Measurements from ENCODE around the gene GPC2.
A peak's percentile ranks its signal among the peaks of the same experiment; 100 is the strongest.
"Not testable (repeated sequence)": the region's sequence is repeated elsewhere in the genome, so short reads cannot be mapped to it uniquely, and the experiment has no call there.

GPC2 gene

DNA sequence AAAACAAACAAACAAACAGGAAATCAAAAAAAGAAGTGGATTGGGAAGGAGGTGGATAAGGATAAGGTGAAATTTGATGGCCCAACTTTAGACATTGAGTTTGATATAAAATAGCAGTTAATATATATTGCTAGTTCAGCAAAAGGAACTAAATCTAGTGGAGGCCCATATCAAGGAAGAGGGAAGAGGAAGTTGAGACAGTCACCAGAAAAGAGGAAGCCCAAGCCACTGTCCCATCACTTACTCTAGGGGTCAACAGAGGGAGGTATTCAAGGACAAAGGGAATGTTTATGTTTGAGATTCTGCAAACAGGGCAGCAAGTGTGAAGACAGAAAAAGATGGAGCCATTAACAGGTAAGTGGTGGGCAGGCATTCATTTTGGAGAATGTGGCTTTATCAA lies 24.8 kb downstream of the GPC2 start:
- no peak for DNase-seq (ENCODE audit: low spot score)

GRCh38 chr7:100148559-100149328 lies 28.4 kb downstream of the GPC2 start, which contains the start of gene LAMTOR4:
TSS of gene LAMTOR4 (plus strand) at chr7:100148918. CDS start at chr7:100148973, 55 bp downstream.
- peak; percentile 97 for DNase-seq (ENCODE audit: low spot score)

GRCh38 chr7:100148225-100148558 lies 29.0 kb downstream of the GPC2 start:
- no peak for DNase-seq (ENCODE audit: low spot score)

DNA sequence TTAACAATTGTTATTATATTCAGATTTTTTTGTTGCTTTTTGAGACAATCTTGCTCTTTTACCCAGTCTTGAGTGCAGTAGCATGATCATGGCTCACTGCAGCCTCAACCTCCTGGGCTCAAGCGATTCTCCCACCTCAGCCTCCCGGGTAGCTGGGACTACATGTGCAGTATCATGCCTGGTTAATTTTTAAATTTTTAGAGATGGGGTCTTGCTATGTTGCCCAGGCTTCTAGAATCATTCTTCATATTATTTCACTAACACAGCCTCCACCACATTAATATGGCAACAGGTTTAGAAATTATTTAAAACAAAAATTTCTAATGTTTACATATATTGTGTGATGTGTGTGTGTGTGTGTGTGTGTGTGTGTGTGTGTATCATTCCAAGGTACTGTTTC lies 29.9 kb downstream of the GPC2 start:
- DNase-seq (ENCODE audit: low spot score), result no peak

DNA sequence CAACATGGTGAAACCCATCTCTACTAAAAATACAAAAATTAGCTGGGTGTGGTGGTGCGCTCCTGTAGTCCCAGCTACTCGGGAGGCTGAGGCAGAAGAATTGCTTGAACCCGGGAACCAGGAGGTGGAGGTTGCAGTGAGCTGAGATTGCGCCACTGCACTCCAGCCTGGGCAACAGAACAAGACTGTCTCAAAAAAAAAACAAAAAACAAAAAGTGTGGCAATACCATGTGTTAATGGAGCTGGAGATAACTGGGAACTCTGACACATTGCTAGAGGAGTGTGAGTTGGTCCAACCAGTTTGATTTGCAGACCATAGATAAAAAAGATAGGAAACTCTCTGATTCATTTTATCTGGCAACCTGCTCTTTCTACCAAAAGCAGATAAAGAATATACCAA lies 30.8 kb downstream of the GPC2 start:
- DNase-seq (ENCODE audit: low spot score), result not testable (repeated sequence)

DNA sequence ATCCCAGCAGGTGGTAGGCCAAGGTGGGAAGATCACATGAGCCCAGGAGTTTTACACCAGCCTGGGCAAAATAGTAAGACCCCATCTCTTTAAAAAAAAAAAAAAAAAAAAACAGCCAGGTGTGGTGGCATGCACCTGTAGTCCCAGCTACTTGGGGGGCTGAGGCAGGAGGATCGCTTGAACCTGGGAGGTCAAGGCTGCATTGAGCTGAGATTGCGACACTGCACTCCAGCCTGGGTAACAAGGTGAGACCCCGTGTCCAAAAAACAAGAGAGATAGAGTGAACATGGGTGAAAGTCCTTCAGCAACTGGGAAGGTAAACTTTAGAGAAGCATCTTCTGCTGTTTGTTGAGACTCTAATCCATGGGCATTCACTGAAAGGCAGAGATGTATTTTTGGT lies 34.7 kb downstream of the GPC2 start:
- DNase-seq (ENCODE audit: low spot score), result no peak

DNA sequence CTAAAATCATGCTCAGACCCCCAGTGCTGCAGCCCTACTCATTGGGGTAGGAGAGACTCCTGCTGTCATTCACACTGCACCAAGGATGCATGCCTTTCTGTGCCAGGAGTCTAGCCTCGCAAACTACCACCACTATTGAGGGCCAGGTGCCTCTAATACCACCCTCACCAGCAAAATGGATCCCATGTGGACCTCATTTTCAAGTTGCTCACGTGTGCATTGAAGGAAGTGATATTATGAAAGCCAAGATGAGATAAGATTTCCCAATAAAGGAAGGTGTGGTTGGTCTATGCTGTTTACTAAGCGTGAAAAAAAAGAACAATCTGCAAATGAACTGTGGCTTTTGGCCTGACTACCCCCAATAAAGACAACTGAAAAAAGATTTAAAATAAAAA lies 35.6 kb downstream of the GPC2 start:
- no peak for DNase-seq (ENCODE audit: low spot score)

DNA sequence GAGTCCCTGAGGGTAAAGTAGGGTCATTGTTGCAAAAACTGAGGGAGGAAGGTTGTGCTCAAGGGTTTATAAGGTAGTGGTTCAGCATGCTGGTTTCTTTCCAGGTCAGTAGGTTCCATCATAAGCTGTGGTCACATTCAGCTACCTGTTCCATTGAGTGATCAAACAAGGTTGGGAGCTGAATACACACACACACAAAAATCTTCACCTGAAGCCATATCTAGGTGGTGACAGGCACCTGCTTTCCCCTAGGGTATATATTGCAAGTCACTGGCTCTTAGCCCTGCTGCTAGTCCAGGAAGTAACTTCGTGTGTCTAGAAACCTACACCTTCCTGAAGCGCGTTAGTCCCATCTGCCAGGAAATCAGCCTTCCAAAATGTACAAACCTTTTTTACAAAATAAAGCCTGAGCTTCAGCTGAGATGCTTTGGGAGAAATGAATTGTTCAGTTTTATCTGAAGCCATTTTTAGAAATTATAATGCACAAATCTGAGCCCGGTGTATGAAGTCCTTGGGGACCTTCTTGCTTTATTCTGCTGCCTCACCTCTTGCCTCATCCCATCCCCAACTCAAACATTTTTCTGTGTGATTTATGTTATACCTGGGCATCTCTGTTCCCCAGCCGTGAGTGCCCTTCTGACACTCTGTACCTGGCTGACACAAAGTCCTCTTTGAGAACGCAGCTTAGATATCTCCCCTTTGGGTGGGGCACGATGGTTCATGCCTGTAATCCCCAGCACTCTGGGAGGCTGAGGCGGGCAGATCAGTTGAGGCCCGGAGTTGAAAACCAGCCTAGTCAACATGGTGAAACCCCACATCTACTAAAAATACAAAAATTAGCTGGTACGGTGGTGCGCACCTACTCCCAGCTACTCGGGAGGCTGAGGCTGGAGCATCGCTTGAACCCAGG lies 39.1 kb downstream of the GPC2 start:
- DNase-seq (ENCODE audit: low spot score), result no peak

DNA sequence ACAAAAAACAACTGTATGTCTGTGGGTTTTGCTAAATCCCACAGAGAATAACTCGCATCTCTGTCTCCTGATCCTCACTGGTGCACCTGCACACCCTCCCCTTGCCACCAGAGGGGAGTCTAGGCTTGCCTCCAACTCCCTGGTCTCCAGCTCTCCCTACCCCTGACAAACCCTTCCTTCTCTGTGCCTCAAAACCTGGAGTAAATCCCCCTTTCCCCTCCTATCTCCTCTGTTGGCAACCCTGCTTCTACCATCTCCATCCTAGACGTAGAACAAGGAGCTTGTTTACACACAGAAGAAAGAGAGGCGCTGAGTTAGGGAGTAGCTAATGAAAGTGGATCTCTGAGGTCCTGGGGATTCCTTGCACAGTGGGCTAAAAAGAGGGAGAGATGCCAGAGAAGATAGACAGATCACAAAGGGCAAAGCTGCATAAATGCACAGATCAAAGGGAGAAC lies 44.5 kb downstream of the GPC2 start:
- DNase-seq (ENCODE audit: low spot score), result peak; percentile 67

GRCh38 chr7:100132126-100132525 lies 45.1 kb downstream of the GPC2 start:
- DNase-seq (ENCODE audit: low spot score), result no peak

DNA sequence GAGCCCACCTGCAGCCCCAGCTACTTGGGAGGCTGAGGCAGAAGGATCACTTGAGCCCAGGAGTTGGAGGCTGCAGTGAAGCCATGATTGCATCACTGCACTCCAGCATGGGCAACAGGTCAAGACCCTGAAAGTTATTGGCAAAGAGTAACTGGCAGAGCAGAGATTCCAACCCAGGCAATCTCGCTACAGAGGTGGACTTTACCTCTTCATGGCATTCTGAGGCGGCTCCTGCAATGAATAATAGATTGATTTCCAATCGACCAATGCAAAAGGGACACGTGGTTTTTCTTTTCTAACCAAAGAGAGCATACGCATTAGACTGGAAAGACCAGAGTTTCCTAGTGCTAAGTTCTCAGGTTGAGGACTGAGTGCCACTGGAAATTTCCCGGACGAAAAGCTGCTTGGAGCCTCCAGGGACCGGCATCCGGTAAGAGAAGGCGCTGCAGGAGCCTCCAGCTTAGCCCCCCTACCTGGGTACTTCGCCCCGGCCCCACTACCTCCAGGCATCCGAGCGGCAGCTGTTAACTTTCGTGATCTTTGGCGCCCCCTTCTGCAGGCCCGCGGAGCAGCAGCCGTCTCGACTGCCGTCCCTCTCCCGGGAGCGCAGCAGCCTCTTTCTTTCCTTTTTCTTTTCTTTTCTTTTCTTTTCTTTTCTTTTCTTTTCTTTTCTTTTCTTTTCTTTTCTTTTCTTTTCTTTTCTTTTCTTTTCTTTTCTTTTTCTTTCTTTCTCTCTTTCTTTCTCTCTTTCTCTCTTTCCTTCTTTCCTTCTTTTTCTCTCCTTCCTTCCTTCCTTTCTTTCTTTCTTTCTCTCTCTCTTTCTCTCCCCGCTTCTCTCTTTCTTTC lies 46.4 kb downstream of the GPC2 start:
- DNase-seq (ENCODE audit: low spot score), result peak; percentile 45

GRCh38 chr7:100130220-100130607 lies 47.0 kb downstream of the GPC2 start:
- DNase-seq (ENCODE audit: low spot score), result not testable (repeated sequence)

GRCh38 chr7:100128637-100128963 lies 48.6 kb downstream of the GPC2 start:
- no peak for DNase-seq (ENCODE audit: low spot score)

DNA sequence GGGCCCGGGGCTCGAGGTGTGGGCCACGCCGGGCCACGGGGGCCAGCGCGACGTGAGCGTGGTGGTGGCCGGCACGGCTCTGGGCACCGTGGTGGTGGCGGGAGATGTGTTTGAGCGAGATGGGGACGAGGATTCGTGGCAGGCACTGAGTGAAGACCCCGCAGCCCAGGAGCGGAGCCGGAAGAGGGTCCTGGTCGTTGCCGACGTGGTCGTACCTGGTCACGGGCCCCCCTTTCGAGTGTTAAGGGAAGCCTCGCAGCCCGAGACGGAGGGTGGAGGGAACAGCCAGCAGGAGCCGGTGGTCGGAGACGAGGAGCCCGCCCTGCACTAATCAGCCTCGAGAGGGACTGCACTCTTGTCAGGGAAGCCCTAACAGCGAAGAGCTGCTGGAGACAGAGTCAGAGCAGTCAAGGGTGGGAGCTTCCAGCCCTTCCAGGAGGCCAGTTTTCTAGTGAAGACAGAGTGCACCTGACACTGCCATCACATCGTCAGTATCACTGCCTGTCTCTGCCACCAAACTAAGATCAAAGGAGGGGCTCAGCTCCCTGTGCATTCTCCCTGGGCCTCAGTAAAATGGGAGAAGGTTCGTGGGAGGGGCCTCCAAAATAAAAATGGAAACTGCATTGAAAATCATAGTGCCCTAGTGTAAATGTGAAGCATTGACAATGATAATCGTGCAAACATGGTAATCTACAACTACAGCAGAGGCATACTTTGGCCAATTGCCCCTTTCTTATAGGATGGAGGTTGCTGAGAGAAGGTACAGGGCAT lies 49.1 kb downstream of the GPC2 start:
- no peak for DNase-seq (ENCODE audit: low spot score)

DNA sequence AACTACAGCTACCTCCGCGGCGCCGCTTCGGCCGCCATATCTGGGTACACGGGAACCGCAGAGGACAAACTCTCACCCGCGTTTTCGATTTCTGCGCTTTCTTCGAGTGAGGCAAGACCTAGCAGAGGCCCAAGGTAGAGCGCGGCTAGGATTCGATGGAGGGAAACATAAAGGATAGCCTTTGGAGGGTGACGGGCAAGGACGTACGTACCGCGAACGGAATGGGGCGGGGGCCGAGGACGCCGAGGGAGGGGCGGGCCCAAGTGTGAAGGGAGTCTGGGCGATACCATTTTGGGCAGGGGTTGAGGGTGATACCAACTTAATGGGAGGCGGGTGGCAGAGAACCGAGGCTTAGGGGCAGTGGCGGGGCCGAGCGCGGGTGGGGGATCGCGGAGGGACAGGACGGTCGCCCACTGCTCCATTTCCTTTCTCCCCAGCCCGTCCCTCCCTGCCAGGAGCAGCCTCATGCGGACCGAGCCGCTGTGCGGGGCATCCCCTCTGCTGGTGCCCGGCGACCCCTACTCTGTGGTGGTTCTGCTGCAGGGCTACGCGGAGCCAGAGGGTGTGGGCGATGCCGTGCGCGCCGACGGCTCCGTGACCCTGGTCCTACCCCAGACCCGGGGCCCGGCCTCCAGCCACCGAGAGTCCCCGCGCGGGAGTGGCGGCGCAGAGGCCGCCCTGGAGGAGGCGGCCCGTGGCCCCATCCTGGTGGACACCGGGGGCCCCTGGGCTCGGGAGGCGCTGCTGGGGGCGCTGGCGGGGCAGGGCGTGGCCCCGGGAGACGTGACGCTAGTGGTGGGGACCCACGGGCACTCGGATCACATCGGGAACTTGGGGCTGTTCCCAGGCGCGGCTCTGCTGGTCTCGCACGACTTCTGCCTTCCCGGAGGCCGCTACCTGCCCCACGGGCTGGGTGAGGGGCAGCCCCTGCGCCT lies 50.0 kb downstream of the GPC2 start, which contains the start of gene MBLAC1:
MBLAC1 (plus strand) TSS at position 37 of the 935 bp plus-strand sequence; CDS start at position 466, 429 bp downstream.
- peak; percentile 84 for DNase-seq (ENCODE audit: low spot score)

DNA sequence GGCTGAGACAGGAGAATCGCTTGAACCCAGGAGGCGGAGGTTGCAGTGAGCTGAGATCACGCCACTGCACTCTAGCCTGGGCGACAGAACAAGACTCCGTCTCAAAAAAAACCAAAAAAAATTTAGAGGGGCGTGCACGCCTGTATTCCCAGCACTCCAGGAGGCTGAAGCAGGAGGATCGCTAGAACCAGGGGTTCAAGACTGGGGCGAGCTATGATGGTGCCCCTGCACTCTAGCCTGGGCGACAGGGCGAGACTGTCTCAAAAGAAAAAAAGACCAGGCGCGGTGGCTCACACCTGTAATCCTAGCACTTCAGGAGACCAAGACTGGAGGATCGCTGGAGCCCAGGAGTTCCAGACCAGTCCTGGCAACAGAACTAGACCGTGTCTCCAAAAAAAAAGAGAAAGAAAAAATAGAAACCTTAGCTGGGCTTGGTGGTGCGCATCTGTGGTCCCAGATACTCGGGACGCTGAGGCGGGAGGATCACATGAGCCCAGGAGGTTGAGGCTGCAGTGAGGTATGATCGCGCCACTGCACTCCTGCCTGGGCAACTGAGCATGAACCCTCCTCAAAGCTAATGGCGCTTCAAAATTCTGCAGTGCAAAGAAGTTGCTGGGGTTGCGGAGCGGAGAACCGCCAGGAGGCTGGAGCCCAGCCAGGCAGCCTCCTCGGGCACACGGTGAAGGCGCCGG lies 50.8 kb downstream of the GPC2 start:
- DNase-seq (ENCODE audit: low spot score), result no peak

DNA sequence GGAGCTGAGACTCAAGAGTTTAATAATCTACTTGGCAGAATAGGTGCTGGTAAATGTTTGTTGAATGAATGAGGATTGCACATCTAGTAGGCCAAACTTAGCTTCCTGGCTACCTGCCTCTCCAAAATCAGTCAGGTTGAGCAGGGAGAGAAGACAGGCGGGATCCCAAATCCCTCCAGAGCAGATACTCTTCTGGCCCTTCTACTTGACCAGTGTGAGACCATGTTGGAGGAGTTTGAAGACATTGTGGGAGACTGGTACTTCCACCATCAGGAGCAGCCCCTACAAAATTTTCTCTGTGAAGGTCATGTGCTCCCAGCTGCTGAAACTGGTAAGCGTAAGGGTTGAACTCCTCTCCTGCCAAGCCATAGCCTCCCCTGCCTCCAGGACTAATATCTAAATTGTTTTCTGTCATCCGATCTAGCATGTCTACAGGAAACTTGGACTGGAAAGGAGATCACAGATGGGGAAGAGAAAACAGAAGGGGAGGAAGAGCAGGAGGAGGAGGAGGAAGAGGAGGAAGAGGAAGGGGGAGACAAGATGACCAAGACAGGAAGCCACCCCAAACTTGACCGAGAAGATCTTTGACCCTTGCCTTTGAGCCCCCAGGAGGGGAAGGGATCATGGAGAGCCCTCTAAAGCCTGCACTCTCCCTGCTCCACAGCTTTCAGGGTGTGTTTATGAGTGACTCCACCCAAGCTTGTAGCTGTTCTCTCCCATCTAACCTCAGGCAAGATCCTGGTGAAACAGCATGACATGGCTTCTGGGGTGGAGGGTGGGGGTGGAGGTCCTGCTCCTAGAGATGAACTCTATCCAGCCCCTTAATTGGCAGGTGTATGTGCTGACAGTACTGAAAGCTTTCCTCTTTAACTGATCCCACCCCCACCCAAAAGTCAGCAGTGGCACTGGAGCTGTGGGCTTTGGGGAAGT lies 52.6 kb downstream of the GPC2 start:
- DNase-seq (ENCODE audit: low spot score), result no peak

DNA sequence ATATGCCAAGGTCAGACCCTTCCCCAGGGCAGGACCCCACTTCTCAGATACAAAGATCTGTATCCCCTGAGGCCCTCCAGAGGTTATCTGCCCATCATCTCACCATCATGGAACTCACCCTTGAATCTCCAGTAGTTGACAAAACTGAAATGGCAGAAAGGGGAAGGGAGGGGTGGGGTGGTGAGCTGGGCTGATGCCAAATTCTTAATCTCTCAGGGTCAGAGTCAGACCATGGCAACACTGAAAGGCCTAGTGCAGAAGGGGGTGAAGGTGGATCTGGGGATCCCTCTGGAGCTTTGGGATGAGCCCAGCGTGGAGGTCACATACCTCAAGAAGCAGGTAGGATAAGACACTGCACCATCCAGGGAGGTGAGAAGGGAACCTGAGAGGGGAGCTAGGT lies 54.6 kb downstream of the GPC2 start:
- DNase-seq (ENCODE audit: low spot score), result no peak

DNA sequence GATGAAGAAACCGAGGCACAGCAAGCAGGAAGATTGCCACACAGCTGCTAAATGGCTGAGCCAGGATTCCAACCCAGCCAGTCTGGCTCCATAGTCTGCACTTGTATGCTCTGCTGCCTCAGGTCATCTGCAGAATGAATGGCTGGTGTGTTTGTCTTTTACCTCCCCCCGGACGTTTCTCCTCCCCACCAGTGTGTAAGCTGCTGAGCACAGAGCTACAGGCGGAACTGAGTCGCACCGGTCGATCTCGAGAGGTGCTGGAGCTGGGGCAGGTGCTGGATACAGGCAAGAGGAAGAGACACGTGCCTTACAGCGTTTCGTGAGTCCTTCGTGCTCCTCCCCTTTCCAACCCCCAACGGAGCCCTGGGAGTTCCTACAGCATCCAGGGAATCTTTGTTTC lies 55.1 kb downstream of the GPC2 start:
- DNase-seq (ENCODE audit: low spot score), result no peak
